HepG2 (cell line): ENCODE results near the gene MBL2. TPM values are rescaled to one million over a fixed set of nuclear protein-coding genes. Genes with fewer than 3 reads are reported as not detected.

Source experiments
- ATF3 ChIP-seq: sonication (generic); formaldehyde crosslinking; IDR thresholded peaks from 2 replicates; pipeline ENCODE4 v1.4.0; 2020; ENCODE audit warnings: missing genetic modification reagents
- CENPX ChIP-seq: sonication (generic); formaldehyde crosslinking; IDR thresholded peaks from 2 replicates; pipeline ENCODE4 v1.9.0; 2021; ENCODE audit warnings: mild to moderate bottlenecking, missing genetic modification reagents, moderate library complexity
- PATZ1 ChIP-seq: sonication (generic); formaldehyde crosslinking; IDR thresholded peaks from 2 replicates; pipeline ENCODE4 v1.4.0; 2020; ENCODE audit warnings: missing genetic modification reagents
- ZBTB38 ChIP-seq: sonication (generic); formaldehyde crosslinking; IDR thresholded peaks from 2 replicates; pipeline ENCODE4 v1.5.1; 2020; ENCODE audit warnings: mild to moderate bottlenecking, missing genetic modification reagents
- ZBTB7B ChIP-seq: sonication (generic); formaldehyde crosslinking; IDR thresholded peaks from 2 replicates; pipeline ENCODE4 v1.4.0; 2020; ENCODE audit warnings: missing genetic modification reagents
- ZNF431 ChIP-seq: sonication (generic); formaldehyde crosslinking; IDR thresholded peaks from 2 replicates; pipeline ENCODE4 v1.9.0; 2022; ENCODE audit warnings: missing genetic modification reagents, low read depth, mild to moderate bottlenecking, borderline replicate concordance
- polyA plus RNA-seq, 8 experiments: library from polyadenylated mRNA; depleted of rRNA in 3 of 8; stranded (reverse) in 7 of 8; unstranded in 1 of 8; fragments of >200 nt; fragmentation: Illumina TruSeq in 4 of 8; extraction: Trizol in 4 of 8; gene quantifications; 2 replicates each; pipeline versions ENCODE4 v1.2.1 to v1.2.3, GENCODE V29; 2011 to 2016; ENCODE audit warnings: low read depth in 4 of 8, missing spikeins in 1 of 8, mixed read lengths in 1 of 8; ENCODE audit not compliant: insufficient read depth in 1 of 8
- total RNA-seq, 5 experiments: library from RNA; depleted of rRNA; stranded (reverse); fragments of >200 nt; fragmentation: Illumina TruSeq; extraction: Trizol; gene quantifications; 2 replicates each; pipeline ENCODE4 v1.2.3, GENCODE V29; 2016; ENCODE audit warnings: low read depth in 1 of 5
- TF ChIP-seq, protein P1 (sequence below): sonication (generic); formaldehyde crosslinking; conservative IDR thresholded peaks from 2 replicates; pipeline ENCODE4 v1.4.0; 2020; ENCODE audit warnings: missing genetic modification reagents
- TF ChIP-seq, protein P2 (sequence below): IDR thresholded peaks from 2 replicates; pipeline ENCODE4 v1.6.1; 2016; ENCODE audit warnings: missing genetic modification reagents, missing compliant biosample characterization

The MBL2 gene
- total and polyA plus RNA-seq, 2 of the 13 experiments (the other 11 are each of a cell fraction or from before 2014, with no cell fraction given) = 9.6 to 16.2 TPM

- TF ChIP-seq, protein P1, sequence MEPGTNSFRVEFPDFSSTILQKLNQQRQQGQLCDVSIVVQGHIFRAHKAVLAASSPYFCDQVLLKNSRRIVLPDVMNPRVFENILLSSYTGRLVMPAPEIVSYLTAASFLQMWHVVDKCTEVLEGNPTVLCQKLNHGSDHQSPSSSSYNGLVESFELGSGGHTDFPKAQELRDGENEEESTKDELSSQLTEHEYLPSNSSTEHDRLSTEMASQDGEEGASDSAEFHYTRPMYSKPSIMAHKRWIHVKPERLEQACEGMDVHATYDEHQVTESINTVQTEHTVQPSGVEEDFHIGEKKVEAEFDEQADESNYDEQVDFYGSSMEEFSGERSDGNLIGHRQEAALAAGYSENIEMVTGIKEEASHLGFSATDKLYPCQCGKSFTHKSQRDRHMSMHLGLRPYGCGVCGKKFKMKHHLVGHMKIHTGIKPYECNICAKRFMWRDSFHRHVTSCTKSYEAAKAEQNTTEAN (CRISPR knock-in tag) = no peak
- TF ChIP-seq, protein P2, sequence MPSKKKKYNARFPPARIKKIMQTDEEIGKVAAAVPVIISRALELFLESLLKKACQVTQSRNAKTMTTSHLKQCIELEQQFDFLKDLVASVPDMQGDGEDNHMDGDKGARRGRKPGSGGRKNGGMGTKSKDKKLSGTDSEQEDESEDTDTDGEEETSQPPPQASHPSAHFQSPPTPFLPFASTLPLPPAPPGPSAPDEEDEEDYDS = no peak
- TF ChIP-seq ATF3 = peak; percentile 62; the same call in 1 of the 2 replicates
- no peak for TF ChIP-seq PATZ1 (CRISPR knock-in tag)
- TF ChIP-seq ZNF431 (CRISPR knock-in tag) = no peak
- no peak for TF ChIP-seq ZBTB7B
- no peak for TF ChIP-seq CENPX (CRISPR knock-in tag)
- TF ChIP-seq ZBTB38 (CRISPR knock-in tag) = no peak
These were observed 16.3 kb downstream of the MBL2 start (continued) for GRCh38 chr10:52756295-52756694.
